ENCODE results near the gene ZFP36. TPM values are rescaled to one million over a fixed set of nuclear protein-coding genes. Genes with fewer than 3 reads are reported as not detected.

The ZFP36 gene
- total and polyA plus RNA-seq, 2 donors (not counting 1 experiment from before 2014, with no cell fraction given) = 260 to 1,633 TPM

DNA sequence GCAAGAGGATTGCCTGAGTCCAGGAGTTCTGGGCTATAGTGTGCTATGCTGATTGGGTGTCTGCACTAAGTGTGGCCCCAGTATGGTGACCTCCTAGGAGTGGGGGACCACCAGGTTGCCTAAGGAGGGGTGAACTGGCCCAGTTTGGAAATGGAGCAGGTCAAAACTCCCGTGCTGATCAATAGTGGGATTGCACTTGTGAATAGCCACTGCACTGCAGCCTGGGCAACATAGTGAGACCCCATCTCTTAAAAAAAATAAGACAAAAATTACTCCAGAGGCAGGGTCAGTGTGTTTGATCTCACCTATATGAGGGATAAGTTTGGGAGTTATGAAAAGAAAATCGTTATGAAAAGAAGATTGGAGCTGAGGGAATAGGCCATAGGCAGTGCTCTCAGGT, 37.4 kb upstream of the ZFP36 start:
- Histone ChIP-seq H3K9me3 (ENCODE audit: control extremely low read depth in 1 of 3, control insufficient read depth in 2 of 3, insufficient read depth in 1 of 3, low read length in 2 of 3) (no peaks in the 10 kb centered on the region), H3K4me3 (ENCODE audit: control extremely low read depth in 1 of 5, extremely low read depth in 1 of 5, insufficient read depth in 1 of 5, low read depth in 2 of 5, low read length in 4 of 5) (no peak overlapping the region), H3K4me2 (replicated peaks; ENCODE audit: low read depth, low read length, poor library complexity, severe bottlenecking) (no peak overlapping the region), H4K20me1 (ENCODE audit: control insufficient read depth, insufficient read depth, low read length, poor library complexity, severe bottlenecking) (no peaks in the 10 kb centered on the region), H2AFZ (ENCODE audit: insufficient read depth, low read depth, low read length, poor library complexity, severe bottlenecking) (no peak overlapping the region), H3K4me1 (ENCODE audit: control insufficient read depth in 2 of 2, insufficient read depth in 2 of 2, low read length in 2 of 2) (peaks cover 6 to 12% of the 10 kb centered on the region in 2 donors), H3K27me3 (replicated peaks in 1 of 4; ENCODE audit: control extremely low read depth in 1 of 4, control insufficient read depth in 3 of 4, insufficient read depth in 4 of 4, low read length in 3 of 4) (no peaks in the 10 kb centered on the region), H3K9ac (ENCODE audit: low read length) (no peak overlapping the region), H3K79me2 (ENCODE audit: control insufficient read depth, insufficient read depth, low read length) (peaks cover 21% of the 10 kb centered on the region), H3K27ac (ENCODE audit: low read length in 2 of 2) (no peak overlapping the region), H3K36me3 (replicated peaks in 1 of 2; ENCODE audit: control extremely low read depth in 1 of 2, control insufficient read depth in 1 of 2, extremely low read depth in 1 of 2, insufficient read depth in 2 of 2, low read length in 1 of 2) (peaks cover 5 to 45% of the 10 kb centered on the region in 2 experiments)
- Mint-ChIP-seq H3K27ac (no peak overlapping the region), H3K4me3 (no peak overlapping the region), H3K4me1 (peaks cover 13% of the 10 kb centered on the region), H3K27me3 (no peaks in the 10 kb centered on the region), H3K9me3 (ENCODE audit: insufficient read depth) (no peaks in the 10 kb centered on the region)
- TF ChIP-seq EZH2 (IDR thresholded peaks at IDR 0.05; ENCODE audit: borderline replicate concordance, insufficient read depth, low read depth, low read length, poor library complexity, severe bottlenecking) = no peak
- TF ChIP-seq, protein P1, sequence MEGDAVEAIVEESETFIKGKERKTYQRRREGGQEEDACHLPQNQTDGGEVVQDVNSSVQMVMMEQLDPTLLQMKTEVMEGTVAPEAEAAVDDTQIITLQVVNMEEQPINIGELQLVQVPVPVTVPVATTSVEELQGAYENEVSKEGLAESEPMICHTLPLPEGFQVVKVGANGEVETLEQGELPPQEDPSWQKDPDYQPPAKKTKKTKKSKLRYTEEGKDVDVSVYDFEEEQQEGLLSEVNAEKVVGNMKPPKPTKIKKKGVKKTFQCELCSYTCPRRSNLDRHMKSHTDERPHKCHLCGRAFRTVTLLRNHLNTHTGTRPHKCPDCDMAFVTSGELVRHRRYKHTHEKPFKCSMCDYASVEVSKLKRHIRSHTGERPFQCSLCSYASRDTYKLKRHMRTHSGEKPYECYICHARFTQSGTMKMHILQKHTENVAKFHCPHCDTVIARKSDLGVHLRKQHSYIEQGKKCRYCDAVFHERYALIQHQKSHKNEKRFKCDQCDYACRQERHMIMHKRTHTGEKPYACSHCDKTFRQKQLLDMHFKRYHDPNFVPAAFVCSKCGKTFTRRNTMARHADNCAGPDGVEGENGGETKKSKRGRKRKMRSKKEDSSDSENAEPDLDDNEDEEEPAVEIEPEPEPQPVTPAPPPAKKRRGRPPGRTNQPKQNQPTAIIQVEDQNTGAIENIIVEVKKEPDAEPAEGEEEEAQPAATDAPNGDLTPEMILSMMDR (IDR thresholded peaks at IDR 0.05) = no peak
- POLR2A ChIA-PET = no interaction called here
- no peak for DNase-seq
- CTCF ChIA-PET = no interaction called here
- no CpG with 5 or more reads among the region's 2 CpGs for WGBS (ENCODE audit: insufficient coverage)
- intact Hi-C loops (cut with micrococcal nuclease) = no loop called here
- ATAC-seq (ENCODE audit: low read depth) = no peak

- ATAC-seq (ENCODE audit: low read depth) (no peak), DNase-seq (no peak)
- Mint-ChIP-seq H3K4me3 (no peak overlapping the region), H3K4me1 (peaks cover under 1% of the 10 kb centered on the region), H3K9me3 (ENCODE audit: insufficient read depth) (no peaks in the 10 kb centered on the region), H3K27me3 (no peaks in the 10 kb centered on the region), H3K27ac (no peak overlapping the region)
- H3K4me1 ChIP-seq (ENCODE audit: control insufficient read depth in 2 of 2, insufficient read depth in 2 of 2, low read length in 2 of 2) = no peaks in the 10 kb centered on the region
- no peak overlapping the region for H3K27ac ChIP-seq (ENCODE audit: low read length in 2 of 2)
- no peak overlapping the region for H3K4me2 ChIP-seq (replicated peaks; ENCODE audit: low read depth, low read length, poor library complexity, severe bottlenecking)
- ChIA-PET CTCF (interaction anchor here (0.6 to 1.5 kb wide), 3 partner anchors 29 to 442 kb away, joined by 3 read pairs; partner anchors contain the start of gene SAMD4B), POLR2A (no interaction called here)
- intact Hi-C loops (cut with micrococcal nuclease) = no loop called here
- no peaks in the 10 kb centered on the region for H3K9me3 ChIP-seq (ENCODE audit: control extremely low read depth in 1 of 3, control insufficient read depth in 2 of 3, insufficient read depth in 1 of 3, low read length in 2 of 3)
- no peak overlapping the region for H3K9ac ChIP-seq (ENCODE audit: low read length)
- H3K4me3 ChIP-seq (ENCODE audit: control extremely low read depth in 1 of 5, extremely low read depth in 1 of 5, insufficient read depth in 1 of 5, low read depth in 2 of 5, low read length in 4 of 5) = no peak overlapping the region
- H3K27me3 ChIP-seq (replicated peaks in 1 of 4; ENCODE audit: control extremely low read depth in 1 of 4, control insufficient read depth in 3 of 4, insufficient read depth in 4 of 4, low read length in 3 of 4) = no peaks in the 10 kb centered on the region
- no peak for TF ChIP-seq EZH2 (IDR thresholded peaks at IDR 0.05; ENCODE audit: borderline replicate concordance, insufficient read depth, low read depth, low read length, poor library complexity, severe bottlenecking)
- TF ChIP-seq, protein P1 (IDR thresholded peaks at IDR 0.05) = no peak
- H4K20me1 ChIP-seq (ENCODE audit: control insufficient read depth, insufficient read depth, low read length, poor library complexity, severe bottlenecking) = no peaks in the 10 kb centered on the region
- H3K36me3 ChIP-seq (replicated peaks in 1 of 2; ENCODE audit: control extremely low read depth in 1 of 2, control insufficient read depth in 1 of 2, extremely low read depth in 1 of 2, insufficient read depth in 2 of 2, low read length in 1 of 2) = peaks cover 5 to 56% of the 10 kb centered on the region in 2 experiments
- peaks cover 20% of the 10 kb centered on the region for H3K79me2 ChIP-seq (ENCODE audit: control insufficient read depth, insufficient read depth, low read length)
- 99% methylated on average over 5 of the region's 5 CpGs for WGBS (ENCODE audit: insufficient coverage)
- H2AFZ ChIP-seq (ENCODE audit: insufficient read depth, low read depth, low read length, poor library complexity, severe bottlenecking) = no peak overlapping the region
Observed at GRCh38 chr19:39370735-39371134, 35.9 kb upstream of the ZFP36 start.

Measured in B cell (primary cell).